GM12892 (cell line): ENCODE data around the gene TRIM75.

Source experiments
- POLR2A ChIP-seq: IDR thresholded peaks from 2 replicates; pipeline ENCODE4 v1.6.1; 2011; ENCODE audit warnings: low read depth, low read length, control low read depth
- POLR2AphosphoS5 ChIP-seq: IDR thresholded peaks from 2 replicates; pipeline ENCODE4 v1.6.1; 2011; ENCODE audit warnings: low read depth, low read length, control low read depth
- TAF1 ChIP-seq: IDR thresholded peaks from 2 replicates; pipeline ENCODE4 v1.6.1; 2011; ENCODE audit warnings: low read depth, mild to moderate bottlenecking, control low read depth, low read length, borderline replicate concordance

DNA sequence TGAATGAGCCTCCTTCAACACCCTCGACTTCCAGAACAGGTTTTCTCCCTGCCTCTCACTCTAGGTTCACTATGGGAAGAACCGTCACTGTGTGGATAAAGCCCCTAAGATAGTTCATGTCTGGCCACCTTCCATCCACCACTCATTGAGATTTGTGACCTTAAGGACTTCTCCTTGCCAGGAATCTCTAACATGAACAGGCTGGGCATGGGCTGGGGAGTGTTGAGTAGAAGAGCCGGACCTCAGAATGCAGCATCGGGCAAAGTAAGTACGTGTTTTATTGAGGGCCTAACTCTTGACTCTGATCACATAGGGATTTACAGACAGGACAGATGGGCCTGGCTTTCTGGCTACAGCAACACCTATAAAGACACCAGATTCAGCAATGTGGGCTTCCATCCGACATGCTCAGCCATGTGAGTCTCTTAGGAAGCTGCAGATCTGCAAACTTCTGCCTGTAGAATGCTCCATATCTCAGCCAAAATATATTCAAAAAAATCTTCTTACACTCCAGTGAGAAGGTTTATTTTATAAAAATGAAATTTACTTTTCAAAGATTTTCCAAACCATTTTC lies 48.2 kb upstream of the TRIM75 start:
- TF ChIP-seq POLR2A = no peak
- TF ChIP-seq POLR2AphosphoS5 = no peak
- TF ChIP-seq TAF1 = no peak
